ENCODE results near the gene LSP1. TPM values are rescaled to one million over a fixed set of nuclear protein-coding genes. Genes with fewer than 3 reads are reported as not detected.
A peak's percentile ranks its signal among the peaks of the same experiment; 100 is the strongest.

Gene LSP1
- total and polyA plus RNA-seq, 2 of the 8 experiments (the other 6 are each of a cell fraction or from before 2014, with no cell fraction given) = 0.03 TPM; not detected in 1

DNA sequence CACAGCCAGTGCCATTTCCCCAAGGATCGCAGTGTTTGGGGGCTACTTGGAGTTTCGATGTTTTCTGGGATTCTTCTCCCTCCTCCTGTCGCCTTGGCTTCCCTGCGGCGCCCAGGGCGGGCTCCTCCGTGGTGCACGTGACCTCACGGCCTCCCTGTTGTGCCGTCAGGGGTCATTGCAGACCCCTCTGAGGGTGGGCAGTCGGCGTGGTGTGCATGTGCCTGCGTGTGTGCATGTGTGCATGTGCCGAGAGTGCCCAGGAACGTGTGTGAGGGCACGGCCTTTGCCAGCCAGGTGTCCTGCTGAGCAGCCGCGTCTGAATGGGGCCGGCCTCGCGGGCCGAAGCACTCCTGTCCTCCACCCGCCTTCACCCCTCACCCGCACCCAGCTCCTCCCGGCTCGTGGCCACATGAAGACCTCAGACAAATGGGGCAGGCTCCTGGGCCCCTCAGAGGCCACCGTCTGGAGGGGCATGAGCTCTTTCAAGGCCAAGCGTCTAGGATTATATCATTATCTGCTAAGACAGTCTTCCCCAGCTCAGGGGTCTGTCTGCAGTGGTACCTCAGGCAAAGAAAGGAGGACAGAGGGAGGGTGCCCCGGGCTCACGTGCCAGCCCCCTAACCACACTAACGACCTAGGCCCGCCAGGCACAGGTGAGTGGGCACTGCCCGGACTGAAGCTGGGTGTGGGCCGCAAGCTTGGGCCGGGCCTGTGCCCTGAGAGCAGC is 84.9 kb downstream of the LSP1 start:
- no peaks in the 10 kb centered on the region for H3K79me2 ChIP-seq (ENCODE audit: control insufficient read depth in 1 of 2, insufficient read depth in 2 of 2, low read length in 2 of 2)
- TF ChIP-seq NANOG (IDR thresholded peaks at IDR 0.05; ENCODE audit: insufficient read depth, low read depth, low read length, poor library complexity, severe bottlenecking) (no peak), ASH2L (IDR thresholded peaks at IDR 0.05; ENCODE audit: low read length) (no peak), FOSL1 (IDR thresholded peaks at IDR 0.05; ENCODE audit: insufficient read depth, low read depth, low read length) (no peak), RXRA (IDR thresholded peaks at IDR 0.05; ENCODE audit: insufficient read depth, low read depth, low read length) (no peak)
- TF ChIP-seq, protein P1, sequence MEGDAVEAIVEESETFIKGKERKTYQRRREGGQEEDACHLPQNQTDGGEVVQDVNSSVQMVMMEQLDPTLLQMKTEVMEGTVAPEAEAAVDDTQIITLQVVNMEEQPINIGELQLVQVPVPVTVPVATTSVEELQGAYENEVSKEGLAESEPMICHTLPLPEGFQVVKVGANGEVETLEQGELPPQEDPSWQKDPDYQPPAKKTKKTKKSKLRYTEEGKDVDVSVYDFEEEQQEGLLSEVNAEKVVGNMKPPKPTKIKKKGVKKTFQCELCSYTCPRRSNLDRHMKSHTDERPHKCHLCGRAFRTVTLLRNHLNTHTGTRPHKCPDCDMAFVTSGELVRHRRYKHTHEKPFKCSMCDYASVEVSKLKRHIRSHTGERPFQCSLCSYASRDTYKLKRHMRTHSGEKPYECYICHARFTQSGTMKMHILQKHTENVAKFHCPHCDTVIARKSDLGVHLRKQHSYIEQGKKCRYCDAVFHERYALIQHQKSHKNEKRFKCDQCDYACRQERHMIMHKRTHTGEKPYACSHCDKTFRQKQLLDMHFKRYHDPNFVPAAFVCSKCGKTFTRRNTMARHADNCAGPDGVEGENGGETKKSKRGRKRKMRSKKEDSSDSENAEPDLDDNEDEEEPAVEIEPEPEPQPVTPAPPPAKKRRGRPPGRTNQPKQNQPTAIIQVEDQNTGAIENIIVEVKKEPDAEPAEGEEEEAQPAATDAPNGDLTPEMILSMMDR (IDR thresholded peaks at IDR 0.05; ENCODE audit: control extremely low read depth in 1 of 3, insufficient read depth in 1 of 3, low read depth in 1 of 3, low read length in 3 of 3) = no peak

More for the DNA sequence above, 84.9 kb downstream of the LSP1 start:
- WGBS, 2 experiments (ENCODE audit: extremely low coverage in 1 of 2, insufficient coverage in 1 of 2, insufficient read length in 1 of 2, insufficient replicate concordance in 2 of 2, low coverage in 1 of 2, low lambda C conversion rate in 2 of 2, missing lambda C conversion rate in 1 of 2) = 87% methylated on average over 30 of the region's 35 CpGs; no CpG with 5 or more reads in 1 of the 2 experiments
- Histone ChIP-seq H3K4me3 (ENCODE audit: extremely low read depth in 1 of 4, insufficient read depth in 2 of 4, low read depth in 3 of 4, low read length in 4 of 4) (no peak overlapping the region), H2BK5ac (ENCODE audit: low read depth, low read length) (no peak overlapping the region), H3K4ac (replicated peaks; ENCODE audit: insufficient read length, low read depth, low read length) (no peak overlapping the region), H4K8ac (ENCODE audit: extremely low read depth, insufficient read depth, low read length) (no peak overlapping the region; the same call in 1 of the 2 replicates), H2BK20ac (ENCODE audit: low read length) (no peak overlapping the region), H4K20me1 (replicated peaks in 1 of 2; ENCODE audit: control insufficient read depth in 1 of 2, insufficient read depth in 2 of 2, low read length in 2 of 2) (no peaks in the 10 kb centered on the region), H4K5ac (ENCODE audit: insufficient read length, low read depth, low read length) (no peak overlapping the region), H3K27ac (ENCODE audit: low read depth, low read length) (no peak overlapping the region), H3K27me3 (replicated peaks in 1 of 4; ENCODE audit: control insufficient read depth in 3 of 4, extremely low read depth in 1 of 4, insufficient read depth in 3 of 4, low read length in 3 of 4) (no peaks in the 10 kb centered on the region), H2BK12ac (ENCODE audit: low read depth, low read length) (peak overlapping the region; percentile 84; the same call in 1 of the 2 replicates), H3K79me1 (ENCODE audit: low read depth, low read length) (no peaks in the 10 kb centered on the region), H3K4me2 (ENCODE audit: insufficient read depth in 1 of 2, low read depth in 2 of 2, low read length in 2 of 2) (no peak overlapping the region), H3K23ac (ENCODE audit: insufficient read length) (no peak overlapping the region), H2BK15ac (ENCODE audit: low read length) (no peak overlapping the region), H3K9me3 (ENCODE audit: insufficient read depth in 2 of 2, low read depth in 1 of 2, low read length in 1 of 2) (no peaks in the 10 kb centered on the region), H3K14ac (ENCODE audit: insufficient read length) (no peak overlapping the region), H4K91ac (replicated peaks; ENCODE audit: insufficient read length, low read length) (no peak overlapping the region), H2AFZ (ENCODE audit: low read length) (no peak overlapping the region), H2BK120ac (replicated peaks; ENCODE audit: low read depth, low read length) (no peak overlapping the region), H3K56ac (replicated peaks; ENCODE audit: insufficient read length, low read depth, low read length) (no peak overlapping the region), H3K4me1 (replicated peaks in 1 of 4; ENCODE audit: control insufficient read depth in 3 of 4, insufficient read depth in 4 of 4, low read length in 3 of 4) (peaks cover 0 to 6% (median 0%) of the 10 kb centered on the region in 4 experiments; a peak in 2 of 7 replicates), H2AK5ac (ENCODE audit: low read depth, low read length) (no peak overlapping the region), H3K9ac (replicated peaks in 1 of 4; ENCODE audit: extremely low read depth in 1 of 4, low read depth in 3 of 4, low read length in 3 of 4) (no peak overlapping the region), H3K36me3 (ENCODE audit: control insufficient read depth in 2 of 4, insufficient read depth in 4 of 4, low read length in 3 of 4) (no peaks in the 10 kb centered on the region), H3K23me2 (ENCODE audit: low read depth, low read length) (peaks cover 3% of the 10 kb centered on the region; the same call in 1 of the 2 replicates), H3K18ac (ENCODE audit: extremely low read depth, low read length) (no peak overlapping the region)
- POLR2A ChIA-PET (ENCODE audit: partially characterized antibody) = no interaction called here
- FAIRE-seq (no peak), DNase-seq (ENCODE audit: low read depth in 1 of 2, low spot score in 2 of 2) (peak in 1 of 2 experiments; percentile 50)
- CTCF ChIA-PET (ENCODE audit: partially characterized antibody) = interaction anchor here (0.6 to 1.8 kb wide), 9 partner anchors 16 to 214 kb away, joined by 3 to 5 read pairs (median 4); no protein-coding TSS in a partner anchor

Data from H1 (cell line).